NCI-H2196 (cell line): ENCODE results near the gene MAGI2.
"Not testable (repeated sequence)": the region's sequence is repeated elsewhere in the genome, so short reads cannot be mapped to it uniquely, and the experiment has no call there.

ENCODE experiments used
- DNase-seq: peaks from one replicate; lab custom pipeline; 2025; ENCODE audit not compliant: unreplicated experiment; lab: John Stamatoyannopoulos, UW

Gene MAGI2

DNA sequence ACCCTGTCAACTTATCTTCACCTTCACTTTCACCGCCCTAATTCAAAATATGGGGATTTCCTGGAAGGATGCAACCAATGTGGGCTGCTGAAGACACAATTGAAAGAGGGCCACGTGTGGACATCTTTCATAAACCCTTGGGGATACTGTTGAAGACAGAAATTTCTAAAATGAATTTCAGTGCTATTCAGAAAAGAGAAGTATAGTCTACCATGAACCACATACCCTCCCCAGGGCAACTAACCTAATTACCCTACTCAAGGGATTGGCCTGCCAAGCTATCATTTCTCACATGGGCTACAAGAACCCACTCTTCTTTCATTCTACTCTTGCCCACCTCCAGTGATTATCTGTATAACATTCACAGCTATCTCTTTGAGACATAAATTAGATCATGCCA, 1428.9 kb downstream of the MAGI2 start:
- DNase-seq: no peak

DNA sequence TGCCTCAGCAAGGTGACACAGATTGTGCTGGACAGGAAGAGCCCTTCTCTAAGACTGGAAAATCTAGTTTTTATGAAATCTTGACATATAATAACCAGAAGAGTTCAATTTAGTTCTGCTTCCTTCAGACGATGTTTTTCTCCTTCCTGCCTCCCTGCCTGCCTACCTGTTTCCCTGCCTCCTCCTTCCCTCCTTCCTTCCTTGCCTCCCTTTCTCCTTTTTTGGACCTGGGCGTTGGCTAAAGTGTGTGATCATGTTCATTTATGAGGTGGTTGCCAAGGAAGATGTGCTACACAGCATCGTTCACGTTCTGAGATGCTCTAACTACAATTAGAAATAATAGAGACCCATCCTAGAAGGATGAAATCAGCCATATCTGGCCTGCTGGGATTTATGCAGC, 1430.3 kb downstream of the MAGI2 start:
- no peak for DNase-seq

DNA sequence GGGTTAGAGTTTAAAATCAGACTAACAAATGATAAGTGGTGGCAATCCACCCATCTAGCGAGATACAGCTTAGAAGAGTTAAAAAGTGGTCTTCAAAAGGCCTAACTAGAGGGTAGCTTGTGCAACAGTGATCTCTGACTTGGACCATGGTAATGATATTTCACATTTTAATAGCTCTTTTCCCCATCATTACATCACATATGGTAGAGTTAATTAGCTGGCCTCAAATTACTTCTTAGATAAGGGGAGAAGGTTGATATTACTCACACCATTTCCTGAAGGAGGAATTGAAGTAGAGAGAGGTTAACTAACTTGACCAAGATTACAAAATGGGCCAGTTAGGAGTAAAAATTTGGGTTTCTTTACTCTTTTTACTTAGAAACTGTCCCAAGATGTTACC, 1431.3 kb downstream of the MAGI2 start:
- DNase-seq: no peak

DNA sequence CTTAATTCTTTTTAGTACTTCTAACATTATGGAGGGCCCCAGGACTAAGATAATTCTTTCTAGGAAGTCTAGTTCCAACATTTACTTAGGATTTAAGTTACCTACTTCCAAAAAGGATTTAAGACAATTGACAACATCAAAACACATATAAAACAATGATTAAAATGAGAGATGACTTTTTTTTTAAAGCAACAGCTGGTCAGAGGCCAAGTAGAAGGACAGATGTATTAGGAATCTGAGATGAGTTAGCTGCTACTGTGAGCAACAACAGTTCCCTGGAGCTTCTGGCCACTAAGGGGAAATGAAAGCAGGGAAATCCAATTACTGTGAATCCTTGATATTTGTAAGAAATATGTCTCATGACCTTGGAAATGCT, 1432.6 kb downstream of the MAGI2 start:
- no peak for DNase-seq

DNA sequence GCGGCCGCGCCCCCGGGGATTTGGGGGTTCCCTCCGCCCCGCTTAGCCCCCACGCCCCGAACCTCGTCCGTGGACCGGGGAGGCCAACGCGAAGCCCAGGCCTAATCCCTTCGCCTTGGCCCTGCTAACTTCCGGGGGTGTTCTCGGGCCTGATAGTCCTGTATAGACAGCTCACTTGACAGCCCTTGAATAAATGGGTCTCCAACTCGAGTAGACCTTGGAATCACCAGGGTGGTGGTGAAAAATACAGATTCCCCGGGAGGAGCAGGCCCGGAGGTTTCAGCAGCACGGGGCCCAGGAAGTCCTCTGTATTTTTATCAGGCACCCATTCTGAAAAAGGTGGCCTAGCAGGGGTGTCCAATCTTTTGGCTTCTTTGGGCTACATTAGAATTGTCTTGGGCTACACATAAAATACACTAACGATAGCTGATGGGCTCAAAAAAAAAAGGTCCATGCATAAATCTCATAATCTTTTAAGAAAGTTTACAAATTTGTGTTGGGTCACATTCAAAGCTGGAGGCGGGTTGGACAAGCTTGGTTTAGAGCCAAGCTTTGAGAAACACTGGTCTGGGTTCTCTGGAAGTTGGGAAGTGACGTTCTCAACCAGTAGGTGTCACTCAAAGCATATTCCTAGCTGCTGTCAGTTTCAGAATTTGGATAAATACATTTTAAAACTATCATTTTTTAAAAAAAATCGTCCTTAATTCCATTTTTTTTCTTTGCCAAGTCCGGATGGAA, 1433.2 kb downstream of the MAGI2 start:
- DNase-seq: peak; percentile 75

DNA sequence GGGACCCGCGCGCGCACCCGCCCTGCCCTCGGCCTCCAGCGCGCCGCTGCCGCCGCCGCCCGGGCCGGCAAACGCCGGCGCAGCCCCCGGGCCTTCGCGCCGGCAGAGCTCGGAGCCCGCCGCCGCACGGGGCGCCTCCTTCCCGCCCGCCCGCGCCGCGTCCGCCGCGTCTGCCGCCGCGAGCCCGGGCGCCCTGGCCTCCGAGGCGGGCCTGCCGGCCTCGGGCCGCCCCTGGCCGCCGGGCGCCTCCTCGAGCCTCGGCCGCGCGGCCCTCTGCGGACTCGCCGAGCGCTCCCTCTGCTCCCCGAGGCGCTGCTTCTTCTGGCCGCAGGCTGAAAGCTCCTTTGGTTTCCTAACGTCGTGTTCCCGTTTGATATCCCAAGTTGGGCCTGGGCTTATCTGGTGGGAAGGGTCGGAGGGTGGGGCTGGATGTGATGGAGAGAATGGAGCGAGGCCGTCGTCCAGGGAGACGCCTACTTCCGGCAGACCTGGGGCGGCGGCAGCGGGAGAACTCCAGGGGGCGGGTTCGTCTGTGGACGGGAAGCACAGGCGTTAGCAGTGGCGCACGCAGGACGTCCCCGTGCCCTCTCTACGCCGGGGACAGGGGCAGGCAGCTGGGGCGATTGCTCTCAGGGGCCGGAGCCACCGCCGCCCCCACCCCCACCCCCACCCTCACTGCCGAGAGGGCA, 1433.9 kb downstream of the MAGI2 start:
- DNase-seq: peak; percentile 79

DNA sequence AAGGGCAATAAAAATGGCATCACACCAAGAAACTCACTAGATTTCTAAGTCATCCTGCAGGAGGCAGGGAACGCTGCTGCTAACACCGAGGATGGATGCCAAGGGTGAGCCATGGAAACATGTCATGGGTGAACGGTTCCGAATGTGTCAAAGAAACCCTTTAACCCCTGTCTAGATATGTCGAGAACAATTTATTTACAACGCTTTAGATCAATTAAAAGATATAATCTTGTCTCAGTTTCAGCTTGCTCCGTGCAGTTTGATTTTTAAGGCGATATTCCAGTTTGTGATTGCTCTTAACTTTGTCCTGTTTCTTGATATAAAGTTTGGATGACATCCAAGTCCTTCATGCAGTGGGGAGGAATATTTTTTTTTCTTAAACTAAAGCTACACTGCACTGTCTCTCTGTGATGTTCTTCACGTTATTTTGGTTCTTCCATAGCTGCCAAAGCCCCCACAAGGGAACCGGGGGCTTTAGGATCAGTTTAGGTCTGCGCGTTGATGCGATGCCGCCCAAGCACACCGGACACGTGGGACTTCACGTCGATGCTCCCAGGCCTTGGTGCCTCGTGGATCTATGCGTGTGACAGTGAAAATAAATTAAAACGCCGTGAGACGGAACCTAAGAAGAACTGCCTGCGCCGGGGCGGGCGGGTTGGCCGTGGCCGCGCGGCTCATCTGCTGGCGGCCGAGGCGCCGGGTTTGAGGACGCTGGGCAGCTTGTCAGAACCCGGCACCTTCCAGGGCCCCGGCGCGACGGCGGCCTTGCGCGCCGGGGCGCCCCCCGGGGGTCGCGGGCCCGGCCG, 1434.6 kb downstream of the MAGI2 start:
- DNase-seq: peak; percentile 39

DNA sequence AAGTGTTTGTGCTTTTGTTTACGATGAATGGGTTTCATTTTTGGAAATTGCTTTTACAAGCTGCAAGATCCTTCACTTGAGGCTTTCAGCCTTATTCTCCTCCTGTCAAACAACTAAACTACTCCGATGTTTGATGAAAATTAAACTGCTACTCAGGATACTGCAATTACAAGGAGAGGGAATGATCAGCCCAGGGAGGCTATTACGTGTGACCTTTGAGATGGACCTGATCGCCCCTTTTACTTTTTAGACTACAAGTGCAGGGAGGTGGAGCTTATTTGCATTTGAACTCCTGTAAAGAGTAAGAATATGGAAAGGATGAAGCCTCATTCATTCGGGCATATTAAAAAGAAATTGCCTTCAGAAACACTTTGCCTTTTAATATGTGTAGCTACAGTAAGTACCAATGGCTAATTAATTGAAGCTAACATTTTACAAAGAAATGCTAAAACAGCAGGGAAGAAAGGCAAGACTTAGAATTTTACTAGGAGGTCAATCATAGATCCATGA, 1435.8 kb downstream of the MAGI2 start:
- DNase-seq: no peak

DNA sequence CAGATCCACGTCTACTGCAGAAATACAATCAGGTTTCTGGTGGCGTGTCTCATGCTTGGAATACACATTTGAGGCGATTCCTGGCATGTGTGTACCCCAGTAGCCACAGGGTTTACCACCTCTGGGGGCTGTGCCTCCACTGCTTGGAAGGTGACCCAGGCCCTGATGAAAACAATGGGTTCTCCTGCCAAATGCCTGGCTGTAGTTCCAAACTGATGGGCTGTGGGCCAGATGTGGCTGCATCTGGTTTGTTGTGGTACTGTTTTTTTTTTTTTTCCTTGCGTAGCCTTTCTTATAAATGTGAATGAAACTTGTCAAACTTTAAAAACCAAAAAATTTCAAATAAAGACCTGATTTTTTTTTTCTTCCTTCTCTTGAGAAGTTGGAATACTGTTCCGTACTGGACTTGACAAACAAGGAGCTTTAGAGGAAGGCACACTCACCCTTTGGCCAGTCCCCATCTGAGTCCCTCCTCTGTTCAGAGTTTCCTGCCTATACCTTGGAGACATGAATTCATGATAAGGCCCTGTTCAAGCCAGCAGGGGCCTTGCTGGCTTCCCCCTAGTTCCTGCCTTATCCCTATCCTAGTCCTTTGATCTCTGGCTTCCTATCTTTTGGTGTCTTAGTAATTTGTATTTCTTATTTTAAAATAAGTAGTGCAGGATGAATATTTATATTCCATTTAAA, 1437.8 kb downstream of the MAGI2 start:
- no peak for DNase-seq

DNA sequence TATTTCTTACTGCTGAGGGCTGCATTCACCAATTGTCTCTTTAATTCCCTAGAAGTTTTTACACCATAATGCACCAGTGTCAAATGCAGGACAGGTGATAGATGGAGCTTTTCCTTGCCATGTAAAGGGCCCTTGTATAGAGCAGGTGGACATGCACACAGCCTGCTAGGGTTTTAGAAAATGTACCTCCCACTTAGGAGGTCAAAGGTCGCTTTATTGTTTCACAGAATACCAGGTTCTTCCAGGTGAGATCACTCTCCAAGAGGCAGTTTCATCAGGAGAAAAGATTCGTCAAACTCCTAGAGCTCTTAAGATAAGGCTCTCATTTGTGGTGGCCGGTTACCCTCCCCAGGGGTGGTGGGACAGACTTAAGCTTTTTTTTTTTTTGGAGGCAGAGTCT, 1439.1 kb downstream of the MAGI2 start:
- no peak for DNase-seq

DNA sequence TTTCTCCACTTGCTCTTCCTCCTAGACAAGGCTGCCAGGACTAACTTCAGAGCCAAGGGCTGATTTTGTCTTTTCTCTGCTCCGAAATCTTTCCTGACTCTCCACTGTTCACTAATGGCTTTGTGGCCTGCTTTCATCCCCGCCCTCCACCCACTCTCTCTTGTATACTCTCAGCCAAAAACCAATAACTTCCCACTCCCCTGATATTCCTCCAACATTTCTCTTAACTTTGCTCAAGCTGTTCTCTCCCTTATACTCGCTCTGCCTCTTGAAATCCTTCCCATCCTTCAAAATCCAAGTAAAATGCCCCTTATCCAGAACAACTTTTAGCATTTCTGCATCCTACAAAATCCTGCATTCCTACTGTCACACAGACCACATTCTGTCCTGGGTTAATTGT, 1440.1 kb downstream of the MAGI2 start:
- DNase-seq: no peak

DNA sequence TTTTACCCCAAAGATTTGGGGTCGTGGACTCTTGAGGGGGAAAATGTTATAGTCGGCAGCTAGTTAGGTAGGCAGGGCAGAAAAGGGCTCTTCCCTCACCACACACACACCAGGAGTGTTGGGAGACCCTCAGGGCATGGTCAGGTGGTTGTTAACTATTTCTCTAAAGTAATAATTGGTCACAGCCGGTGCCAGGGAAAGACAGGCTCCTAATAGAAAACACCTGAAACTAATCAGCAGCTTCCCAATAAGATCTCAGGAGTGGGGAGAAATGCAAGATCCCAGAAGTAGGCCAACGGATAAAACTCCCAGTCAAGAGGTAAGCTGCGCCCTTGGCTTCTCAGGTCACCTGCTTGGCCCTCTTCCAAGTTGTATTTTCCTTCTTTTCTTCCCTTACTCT, 1441.8 kb downstream of the MAGI2 start:
- no peak for DNase-seq

DNA sequence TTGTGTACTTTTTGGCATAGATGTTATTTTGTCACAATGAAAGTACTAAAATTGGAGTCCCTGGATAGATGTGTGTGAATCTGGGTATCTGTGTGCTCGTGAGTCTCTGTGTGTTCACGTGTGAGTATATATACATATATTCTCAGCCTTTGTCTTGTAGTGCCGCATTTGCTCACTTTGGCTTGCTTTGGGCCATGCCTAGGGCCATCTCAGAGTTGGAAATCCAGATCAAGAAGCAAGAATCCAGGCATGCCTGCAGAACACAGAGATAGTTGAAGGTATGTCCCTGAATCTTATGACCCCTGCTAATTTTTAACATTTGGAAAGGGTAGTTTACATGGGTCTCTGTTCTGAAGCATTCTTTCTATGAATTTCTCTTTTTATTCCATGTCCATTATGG, 1446.2 kb downstream of the MAGI2 start:
- no peak for DNase-seq

DNA sequence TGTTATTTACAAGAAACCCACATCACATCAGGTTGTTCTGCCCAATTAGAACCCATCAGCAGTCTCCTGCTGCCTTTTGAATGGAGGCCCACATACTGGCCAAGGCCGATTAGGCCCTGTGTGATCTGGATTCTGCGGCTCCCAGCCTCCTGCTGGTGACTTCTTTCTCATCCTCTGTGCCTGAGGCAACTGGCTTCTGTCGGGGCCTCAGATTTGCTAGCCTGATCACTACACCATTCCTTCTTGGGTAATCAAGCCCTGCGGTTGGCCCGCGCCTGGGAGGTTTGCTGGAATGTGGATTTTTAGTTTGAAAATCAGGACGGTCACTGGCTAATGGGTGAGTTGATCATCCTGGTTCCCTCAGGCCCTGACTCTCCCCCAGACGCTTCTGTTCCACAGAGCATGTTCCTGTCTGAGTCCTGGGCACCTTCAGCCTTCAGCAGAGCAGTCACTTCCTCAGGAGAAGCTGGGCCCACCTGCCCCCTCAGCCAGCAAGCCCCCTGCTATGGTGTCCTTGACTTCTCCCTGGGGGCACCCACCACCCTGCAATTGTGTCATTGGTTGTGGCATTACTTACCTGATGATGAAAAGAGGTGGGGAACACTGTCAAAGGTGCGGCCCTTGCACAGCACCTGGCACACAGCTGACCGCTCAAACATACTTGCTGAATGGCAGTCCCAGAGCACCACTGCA, 1447.3 kb downstream of the MAGI2 start:
- no peak for DNase-seq

DNA sequence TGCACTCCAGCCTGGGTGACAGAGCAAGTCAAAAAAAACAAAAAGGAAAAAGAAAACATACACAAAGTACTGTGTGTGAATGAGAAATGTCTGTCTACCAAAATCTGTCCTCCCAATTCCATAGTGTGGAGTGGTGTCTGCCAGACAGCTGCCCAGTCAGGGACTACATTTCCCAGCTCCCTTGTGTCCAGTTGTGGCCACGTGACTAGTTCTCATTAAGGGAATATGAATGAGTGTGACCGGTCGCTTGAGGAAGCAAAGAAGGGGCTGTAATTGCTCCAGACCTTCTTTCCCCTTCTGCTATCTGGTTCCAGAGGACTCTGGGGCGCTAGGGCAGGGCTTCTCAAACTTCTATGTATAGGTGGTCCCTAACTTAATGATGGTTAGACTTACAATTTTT, 1450.8 kb downstream of the MAGI2 start:
- DNase-seq: no peak

DNA sequence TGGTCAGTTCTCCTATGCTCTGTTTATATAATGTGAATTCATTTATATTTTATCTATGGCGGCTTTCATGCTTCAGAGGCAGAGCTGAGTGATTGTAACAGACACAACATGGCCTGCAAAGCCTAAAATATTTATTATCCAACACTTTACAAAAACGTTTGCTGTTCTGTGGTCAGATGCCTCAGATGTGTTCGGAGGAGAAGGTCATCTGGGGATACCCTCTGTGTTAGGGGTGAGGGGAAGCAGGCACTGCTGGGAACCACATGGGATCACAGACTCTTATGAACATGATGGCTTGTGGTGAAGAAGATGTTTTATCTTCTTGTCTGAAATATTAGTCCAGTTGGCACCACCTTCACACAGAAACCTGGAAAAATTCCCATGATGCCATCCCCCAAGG, 1451.4 kb downstream of the MAGI2 start:
- DNase-seq: no peak

DNA sequence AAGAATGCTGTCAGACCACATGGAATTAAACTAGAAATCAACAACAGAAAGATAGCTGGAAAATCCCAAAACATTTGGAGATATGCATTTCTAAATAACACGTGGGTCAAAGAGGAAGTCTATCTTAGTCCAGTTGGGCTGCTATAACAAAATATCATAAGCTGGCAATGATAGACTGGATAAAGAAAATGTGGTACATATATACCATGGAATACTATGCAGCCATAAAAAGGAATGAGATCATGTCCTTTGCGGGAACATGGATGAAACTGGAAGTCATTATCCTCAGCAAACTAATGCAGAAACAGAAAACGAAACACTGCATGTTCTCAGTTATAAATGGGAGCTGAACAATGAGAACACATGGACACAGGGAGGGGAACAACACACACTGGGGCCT, 1454.3 kb downstream of the MAGI2 start:
- DNase-seq: not testable (repeated sequence)

DNA sequence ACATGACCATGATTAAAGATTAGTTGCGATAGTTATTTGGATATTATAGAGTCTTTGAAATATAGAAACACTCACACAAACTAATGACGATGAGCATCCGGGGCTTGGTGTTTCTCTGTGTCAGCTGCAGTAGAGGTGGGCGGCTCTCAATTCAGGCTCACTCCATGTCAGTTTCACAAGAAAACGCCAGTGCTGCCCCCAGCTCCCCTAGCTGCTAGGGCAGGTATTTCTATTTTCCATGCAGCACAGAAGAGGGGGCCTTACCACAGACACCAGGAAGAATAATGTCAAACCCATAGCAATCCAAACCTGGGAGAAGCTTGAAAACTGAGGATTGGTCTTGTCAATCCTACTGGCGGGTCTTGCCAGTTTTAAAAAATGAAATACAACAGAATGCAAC, 1457.8 kb downstream of the MAGI2 start:
- no peak for DNase-seq

DNA sequence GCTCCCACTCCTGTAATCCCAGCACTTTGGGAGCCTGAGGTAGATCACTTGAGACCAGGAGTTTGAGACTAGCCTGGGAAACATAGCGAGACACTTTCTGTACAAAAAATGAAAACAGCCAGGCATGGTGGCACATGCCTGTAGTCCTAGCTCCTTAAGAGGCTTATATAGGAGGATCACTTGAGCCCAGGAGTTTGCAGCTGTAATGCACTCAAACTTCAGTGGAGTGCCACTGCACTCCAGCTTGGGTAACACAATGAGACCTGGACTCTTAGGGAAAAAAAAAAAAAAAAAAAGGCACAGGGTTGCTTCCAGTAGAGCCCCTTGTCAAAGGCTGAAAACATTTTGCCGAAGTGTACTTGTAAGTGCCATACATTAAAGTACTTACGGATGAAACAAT, 1459.6 kb downstream of the MAGI2 start:
- DNase-seq: no peak

DNA sequence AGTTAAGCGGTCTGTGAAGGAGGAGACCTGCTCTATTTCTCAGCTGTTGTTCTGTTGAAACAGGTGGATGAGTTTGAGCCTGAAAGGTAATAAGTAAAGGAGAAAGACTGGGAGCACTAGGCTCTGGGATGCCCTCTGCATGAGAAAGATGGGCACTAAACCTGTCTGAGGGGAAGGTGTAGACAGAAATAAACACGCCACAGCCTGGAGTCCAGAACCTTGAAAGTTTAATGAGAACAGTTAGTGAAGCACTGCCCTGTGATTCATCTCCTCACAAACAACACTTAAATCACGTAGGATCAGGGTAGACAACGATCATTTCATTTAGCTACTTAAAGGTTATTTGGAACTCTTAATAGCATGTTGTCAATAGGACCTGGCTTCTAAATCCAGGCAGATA, 1461.8 kb downstream of the MAGI2 start:
- DNase-seq: no peak
